ENCODE measurements around the gene PROCA1. TPM values are rescaled to one million over a fixed set of nuclear protein-coding genes. Genes with fewer than 3 reads are reported as not detected.
A peak's percentile ranks its signal among the peaks of the same experiment; 100 is the strongest.

Gene PROCA1
- polyA plus RNA-seq, 1 of the 3 experiments (the other 2 are of a cell fraction): 7.1 TPM

DNA sequence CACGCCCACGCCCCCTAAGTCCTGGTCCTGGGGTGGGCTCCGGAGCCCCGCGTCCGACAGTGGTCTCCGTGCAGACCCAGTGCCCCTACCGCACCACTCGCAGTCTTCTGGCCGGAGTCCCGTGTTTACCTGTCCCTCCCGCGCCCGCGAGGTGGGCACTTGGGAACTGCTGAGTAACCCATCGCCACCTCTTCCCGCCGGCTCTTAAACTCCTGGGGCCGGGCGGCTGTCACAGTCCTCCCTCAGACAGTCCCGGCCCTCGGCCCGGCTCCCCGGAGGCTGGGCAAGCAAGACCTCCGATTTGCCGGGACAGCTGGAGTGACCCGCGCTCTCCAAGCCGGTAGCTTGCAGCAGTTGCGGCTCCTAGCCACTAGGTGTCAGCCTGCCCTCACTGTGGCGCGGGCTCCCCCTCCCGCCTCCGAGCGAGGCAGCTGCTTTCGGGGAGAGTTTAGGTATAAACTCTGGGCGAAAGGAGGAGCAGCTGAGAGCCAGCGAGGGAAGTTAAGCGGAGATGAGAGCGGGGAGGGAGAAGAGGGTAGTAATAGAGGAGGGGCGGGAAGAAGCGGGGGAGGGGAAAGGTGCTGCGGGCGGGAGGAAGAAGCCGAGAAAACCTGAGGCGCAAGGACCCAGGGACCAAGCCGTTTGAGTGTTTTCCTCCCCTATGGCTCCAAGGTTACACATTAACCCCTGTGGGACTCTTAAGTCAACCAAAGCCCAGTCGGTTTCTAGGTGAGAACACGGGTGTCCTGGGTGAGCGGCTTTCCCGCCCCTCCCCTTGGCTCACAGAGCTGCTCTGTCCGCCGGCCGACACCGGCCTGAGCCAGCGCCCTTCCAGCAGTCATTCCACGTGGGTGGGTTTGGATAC is 15.2 kb upstream of the PROCA1 start (continued):
- TF ChIP-seq, protein P1, sequence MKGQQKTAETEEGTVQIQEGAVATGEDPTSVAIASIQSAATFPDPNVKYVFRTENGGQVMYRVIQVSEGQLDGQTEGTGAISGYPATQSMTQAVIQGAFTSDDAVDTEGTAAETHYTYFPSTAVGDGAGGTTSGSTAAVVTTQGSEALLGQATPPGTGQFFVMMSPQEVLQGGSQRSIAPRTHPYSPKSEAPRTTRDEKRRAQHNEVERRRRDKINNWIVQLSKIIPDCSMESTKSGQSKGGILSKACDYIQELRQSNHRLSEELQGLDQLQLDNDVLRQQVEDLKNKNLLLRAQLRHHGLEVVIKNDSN (IDR thresholded peaks at IDR 0.05; ENCODE audit: borderline replicate concordance, low read depth): no peak
- TF ChIP-seq TEAD4 (IDR thresholded peaks at IDR 0.05; ENCODE audit: borderline replicate concordance, insufficient read depth): no peak
- TF ChIP-seq ELF1 (IDR thresholded peaks at IDR 0.05): no peak
- no peak for TF ChIP-seq FOXJ3 (CRISPR knock-in tag; IDR thresholded peaks at IDR 0.05)
- no peak for TF ChIP-seq MAX (IDR thresholded peaks at IDR 0.05; ENCODE audit: low read depth)
- TF ChIP-seq ZBTB33 (IDR thresholded peaks at IDR 0.05; ENCODE audit: borderline replicate concordance, low read depth): peak; percentile 55
- TF ChIP-seq SIN3A (IDR thresholded peaks at IDR 0.05; ENCODE audit: borderline replicate concordance, low read depth, low read length): peak; percentile 85; the same call in 1 of the 2 replicates

DNA sequence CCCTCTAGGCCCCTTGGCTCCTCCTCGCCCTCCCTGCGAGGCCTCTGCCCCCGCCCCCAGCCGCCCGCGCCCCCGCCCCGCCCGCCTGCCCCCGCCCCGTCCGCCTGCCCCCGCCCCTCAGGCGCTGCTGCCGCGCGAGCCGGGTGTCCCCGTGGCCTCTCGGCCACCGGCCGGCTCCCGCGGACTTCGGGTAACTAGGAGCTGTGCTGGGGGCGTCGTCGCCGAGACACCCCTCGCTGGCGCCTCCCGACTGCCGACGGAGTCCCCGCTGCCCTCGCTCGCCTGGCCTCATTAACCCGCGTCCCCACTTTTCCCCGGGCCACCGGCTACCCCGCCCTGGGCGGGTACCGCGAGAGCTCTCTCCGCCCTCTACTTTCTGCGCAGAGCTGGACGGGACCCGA is 14.5 kb upstream of the PROCA1 start, which contains the start of gene TLCD1:
Gene TLCD1, minus strand, starts transcription at position 8 of the 401 bp plus-strand sequence. CDS start 136 bp downstream, outside the sequence.
- H3K27me3 ChIP-seq (ENCODE audit: insufficient read depth): no peaks in the 10 kb centered on the region
- H3K4me3 ChIP-seq (ENCODE audit: low read depth in 2 of 2, low read length in 1 of 2): peak within 1 kb of the TSS; percentile 62 to 81
- H4K20me1 ChIP-seq (ENCODE audit: insufficient read depth): peaks cover 30% of the 10 kb centered on the region
- peak within 1 kb of the TSS; percentile 88 to 97 for H3K27ac ChIP-seq (ENCODE audit: low read depth in 2 of 2, low read length in 1 of 2)
- TF ChIP-seq FOSL2 (IDR thresholded peaks at IDR 0.05; ENCODE audit: borderline replicate concordance, low read depth): no peak
- no peak for TF ChIP-seq EZH2phosphoT487 (IDR thresholded peaks at IDR 0.05; ENCODE audit: borderline replicate concordance, low read depth)
- TF ChIP-seq ZBTB33 (IDR thresholded peaks at IDR 0.05; ENCODE audit: borderline replicate concordance, low read depth): peak; percentile 79; the same call in 1 of the 2 replicates
- no peak for TF ChIP-seq REST (IDR thresholded peaks at IDR 0.05; ENCODE audit: low read depth, low read length)
- peak; percentile 61 for TF ChIP-seq CHD2 (IDR thresholded peaks at IDR 0.05; ENCODE audit: low read length, partially characterized antibody)
- 0 out of 2 replicates have a peak, but pooled peaks have one; percentile 2 for TF ChIP-seq POLR2AphosphoS5 (IDR thresholded peaks at IDR 0.05; ENCODE audit: low read depth, low read length)
- peak within 1 kb of the TSS; percentile 81; the same call in 1 of the 2 replicates for H2AFZ ChIP-seq (ENCODE audit: low read depth)
- CTCF ChIA-PET: interaction anchor here (0.5 to 11.1 kb wide), 55 partner anchors 9 to 565 kb away, joined by 3 to 612 read pairs (median 6); partner anchors contain the start of genes BLTP2, DHRS13, FAM222B and FLOT2
- H3K36me3 ChIP-seq (replicated peaks in 1 of 2; ENCODE audit: control insufficient read depth in 1 of 2, insufficient read depth in 2 of 2, low read length in 1 of 2): peaks cover 30 to 34% of the 10 kb centered on the region in 2 experiments
- POLR2A ChIA-PET: interaction anchor here (0.7 to 4.5 kb wide), 8 partner anchors 16 to 239 kb away, joined by 3 to 90 read pairs (median 8); partner anchors contain the start of genes PROCA1 and TRAF4
- 0% methylated on average over 7 of the region's 49 CpGs for WGBS (ENCODE audit: low lambda C conversion rate)
- H3K4me2 ChIP-seq: peak within 1 kb of the TSS; percentile 99
- peak; percentile 92 for DNase-seq
- H3K9ac ChIP-seq: peak within 1 kb of the TSS; percentile 90
- H3F3A ChIP-seq (replicated peaks; ENCODE audit: insufficient read depth): peaks cover 66% of the 10 kb centered on the region
- no peaks in the 10 kb centered on the region for H3K9me3 ChIP-seq
- no peaks in the 10 kb centered on the region for H3K9me2 ChIP-seq
- H3K4me1 ChIP-seq (ENCODE audit: control insufficient read depth in 1 of 2, insufficient read depth in 2 of 2, low read depth in 1 of 2, low read length in 1 of 2): peaks cover 16 to 42% of the 10 kb centered on the region in 2 experiments
- peaks cover 21% of the 10 kb centered on the region for H3K79me2 ChIP-seq (ENCODE audit: insufficient read depth)
